ENCODE results near the gene GPC6. TPM values are rescaled to one million over a fixed set of nuclear protein-coding genes. Genes with fewer than 3 reads are reported as not detected.

The GPC6 gene
- polyA plus RNA-seq, 1 donor from 2014 or later, result 9.0 TPM

- Histone ChIP-seq H3K36me3 (ENCODE audit: insufficient read depth, low read length) (no peaks in the 10 kb centered on the region), H3K27ac (ENCODE audit: low read length) (no peak overlapping the region), H3K27me3 (ENCODE audit: insufficient read depth, low read depth, low read length) (no peaks in the 10 kb centered on the region), H3F3A (ENCODE audit: insufficient read depth, low read length, poor library complexity, severe bottlenecking) (no peaks in the 10 kb centered on the region), H3K79me2 (replicated peaks; ENCODE audit: insufficient read depth, low read length) (no peaks in the 10 kb centered on the region), H3K9ac (ENCODE audit: low read length) (no peak overlapping the region), H3K9me3 (ENCODE audit: low read length) (no peaks in the 10 kb centered on the region), H4K20me1 (ENCODE audit: insufficient read depth) (no peaks in the 10 kb centered on the region), H3K4me3 (ENCODE audit: low read length) (no peak overlapping the region), H3K9me2 (ENCODE audit: insufficient read depth, low read length) (no peaks in the 10 kb centered on the region), H3K4me2 (ENCODE audit: low read length) (no peak overlapping the region), H2AFZ (ENCODE audit: low read depth, low read length) (no peak overlapping the region)
- TF ChIP-seq TAF1 (IDR thresholded peaks at IDR 0.05; ENCODE audit: low read depth) (no peak), SMC3 (conservative IDR thresholded peaks at IDR 0.05; ENCODE audit: poor library complexity) (no peak), EP300 (conservative IDR thresholded peaks at IDR 0.05; ENCODE audit: poor library complexity, severe bottlenecking) (no peak), EZH2 (IDR thresholded peaks at IDR 0.05; ENCODE audit: borderline replicate concordance, insufficient read depth, low read length, poor library complexity, severe bottlenecking) (no peak), RAD21 (conservative IDR thresholded peaks at IDR 0.05) (no peak), MXI1 (conservative IDR thresholded peaks at IDR 0.05; ENCODE audit: poor library complexity, severe bottlenecking) (no peak), CTCF (IDR thresholded peaks at IDR 0.05; ENCODE audit: poor library complexity, severe bottlenecking) (no peak), POLR2AphosphoS5 (IDR thresholded peaks at IDR 0.05) (no peak), REST (IDR thresholded peaks at IDR 0.05; ENCODE audit: borderline replicate concordance) (no peak)
These were observed 739.8 kb downstream of the GPC6 start for GRCh38 chr13:93966267-93966936.

GRCh38 chr13:93967286-93967685, 740.7 kb downstream of the GPC6 start:
- Histone ChIP-seq H3K4me3 (ENCODE audit: low read length) (no peak overlapping the region), H3K9me3 (ENCODE audit: low read length) (no peaks in the 10 kb centered on the region), H3K36me3 (ENCODE audit: insufficient read depth, low read length) (no peaks in the 10 kb centered on the region), H2AFZ (ENCODE audit: low read depth, low read length) (no peak overlapping the region), H3F3A (ENCODE audit: insufficient read depth, low read length, poor library complexity, severe bottlenecking) (no peaks in the 10 kb centered on the region), H3K4me2 (ENCODE audit: low read length) (no peak overlapping the region), H3K9me2 (ENCODE audit: insufficient read depth, low read length) (no peaks in the 10 kb centered on the region), H4K20me1 (ENCODE audit: insufficient read depth) (no peaks in the 10 kb centered on the region), H3K79me2 (replicated peaks; ENCODE audit: insufficient read depth, low read length) (no peaks in the 10 kb centered on the region), H3K9ac (ENCODE audit: low read length) (no peak overlapping the region), H3K27ac (ENCODE audit: low read length) (no peak overlapping the region), H3K27me3 (ENCODE audit: insufficient read depth, low read depth, low read length) (no peaks in the 10 kb centered on the region)
- TF ChIP-seq TAF1 (IDR thresholded peaks at IDR 0.05; ENCODE audit: low read depth), result no peak
- no peak for TF ChIP-seq POLR2AphosphoS5 (IDR thresholded peaks at IDR 0.05)

All from neural cell (in vitro differentiated cells).